Neuronal stem cell (in vitro differentiated cells): ENCODE results near the gene NDST1.

Experiments used
- DNase-seq: peaks from one replicate; pipeline ENCODE4 v3.0.0-alpha.2; 2013; ENCODE audit warnings: low spot score
- H2AFZ ChIP-seq: one replicate; pipeline ENCODE4 v1.6.1; 2013; ENCODE audit warnings: mild to moderate bottlenecking, low read length, inconsistent platforms
- H2AK5ac ChIP-seq: 2 replicates; pipeline ENCODE4 v1.6.1; 2013; ENCODE audit warnings: low read depth, mild to moderate bottlenecking, inconsistent platforms, low read length, moderate library complexity, mixed read lengths
- H2BK120ac ChIP-seq: 2 replicates; pipeline ENCODE4 v1.6.1; 2013; ENCODE audit warnings: low read depth, mild to moderate bottlenecking, inconsistent platforms, low read length, moderate library complexity, mixed read lengths
- H2BK12ac ChIP-seq: one replicate; pipeline ENCODE4 v1.6.1; 2013; ENCODE audit warnings: low read length, inconsistent platforms
- H2BK15ac ChIP-seq: 2 replicates; pipeline ENCODE4 v1.6.1; 2013; ENCODE audit warnings: mild to moderate bottlenecking, low read length, inconsistent platforms, mixed read lengths
- H2BK5ac ChIP-seq: one replicate; pipeline ENCODE4 v1.6.1; 2013; ENCODE audit warnings: inconsistent platforms, mild to moderate bottlenecking, low read length, moderate library complexity
- H3K14ac ChIP-seq: one replicate; pipeline ENCODE4 v1.6.1; 2013; ENCODE audit warnings: low read length, inconsistent platforms
- H3K18ac ChIP-seq: 2 replicates; pipeline ENCODE4 v1.6.1; 2013; ENCODE audit warnings: low read length, inconsistent platforms
- H3K23ac ChIP-seq: 2 replicates; pipeline ENCODE4 v1.6.1; 2013; ENCODE audit warnings: low read depth, mild to moderate bottlenecking, mixed read lengths, low read length, inconsistent platforms; ENCODE audit not compliant: poor library complexity
- H3K27ac ChIP-seq: replicated peaks from 3 replicates; pipeline ENCODE4 v1.5.1; 2013; ENCODE audit warnings: low read length, inconsistent platforms
- H3K27me3 ChIP-seq, 3 experiments: 2 replicates each; pipeline ENCODE4 v1.6.1; 2013; ENCODE audit warnings: low read length in 3 of 3, mild to moderate bottlenecking in 2 of 3, inconsistent platforms in 1 of 3, low read depth in 1 of 3, mixed read lengths in 1 of 3, moderate library complexity in 1 of 3; ENCODE audit not compliant: control insufficient read depth in 3 of 3, insufficient read depth in 3 of 3
- H3K36me3 ChIP-seq, 2 donors: replicated peaks in 1 of 2; 2 replicates each; pipeline ENCODE4 v1.6.1; 2013; ENCODE audit warnings: low read length in 2 of 2; ENCODE audit not compliant: control insufficient read depth in 2 of 2, insufficient read depth in 2 of 2
- H3K4ac ChIP-seq: 2 replicates; pipeline ENCODE4 v1.6.1; 2013; ENCODE audit warnings: inconsistent platforms, mild to moderate bottlenecking, low read length, moderate library complexity
- H3K4me1 ChIP-seq, 2 donors: 1 replicate in 1 of 2; 2 replicates in 1 of 2; pipeline ENCODE4 v1.6.1; 2013; ENCODE audit warnings: low read length in 2 of 2, low read depth in 1 of 2; ENCODE audit not compliant: control insufficient read depth in 2 of 2, insufficient read depth in 1 of 2
- H3K4me2 ChIP-seq: one replicate; pipeline ENCODE4 v1.6.1; 2013; ENCODE audit warnings: mild to moderate bottlenecking, low read length, inconsistent platforms; ENCODE audit not compliant: insufficient read depth, poor library complexity, severe bottlenecking
- H3K4me3 ChIP-seq, 2 donors: 2 replicates each; pipeline ENCODE4 v1.5.1; 2013; ENCODE audit warnings: low read length in 2 of 2, mild to moderate bottlenecking in 2 of 2, inconsistent platforms in 1 of 2, moderate library complexity in 1 of 2
- H3K79me1 ChIP-seq: one replicate; pipeline ENCODE4 v1.6.1; 2013; ENCODE audit warnings: low read depth, mild to moderate bottlenecking, inconsistent platforms, low read length, moderate library complexity
- H3K9ac ChIP-seq: one replicate; pipeline ENCODE4 v1.6.1; 2013; ENCODE audit warnings: mild to moderate bottlenecking, low read depth, low read length, inconsistent platforms; ENCODE audit not compliant: poor library complexity
- H3K9me3 ChIP-seq, 2 donors: replicated peaks in 1 of 2; 2 replicates each; pipeline versions ENCODE3 to v1.6.1; 2013; ENCODE audit warnings: low read length in 2 of 2, mild to moderate bottlenecking in 2 of 2, inconsistent platforms in 1 of 2, low read depth in 1 of 2, mixed read lengths in 1 of 2, moderate library complexity in 1 of 2; ENCODE audit not compliant: control insufficient read depth in 2 of 2, insufficient read depth in 1 of 2
- H4K8ac ChIP-seq: one replicate; pipeline ENCODE4 v1.6.1; 2013; ENCODE audit warnings: low read depth, mild to moderate bottlenecking, inconsistent platforms, low read length, moderate library complexity
- H4K91ac ChIP-seq: one replicate; pipeline ENCODE4 v1.6.1; 2013; ENCODE audit warnings: low read length, low read depth, mild to moderate bottlenecking, inconsistent platforms; ENCODE audit not compliant: poor library complexity
- WGBS, 2 donors: extraction: QIAGEN DNeasy Blood & Tissue Kit; methylation state at CpG; one replicate each; pipeline ENCODE4 v1.1.7; 2013; ENCODE audit warnings: missing lambda C conversion rate in 2 of 2, mixed read lengths in 1 of 2; ENCODE audit not compliant: insufficient read length in 2 of 2, insufficient replicate concordance in 1 of 2; ENCODE audit errors: extremely low coverage in 2 of 2; 5-methylcytosine and 5-hydroxymethylcytosine counted together

Gene NDST1

GRCh38 chr5:150530951-150531588 lies 23.1 kb downstream of the NDST1 start:
- H3K36me3 ChIP-seq = peaks cover 42 to 89% of the 10 kb centered on the region in 2 donors
- H2AK5ac ChIP-seq = no peak overlapping the region
- no peak overlapping the region for H2AFZ ChIP-seq
- H3K14ac ChIP-seq = no peak overlapping the region
- no peak overlapping the region for H3K4me2 ChIP-seq
- WGBS, 2 donors = no CpG with 5 or more reads among the region's 9 CpGs
- no peak overlapping the region for H2BK5ac ChIP-seq
- H3K4me3 ChIP-seq = peak overlapping the region in 1 of 2 donors; percentile 52
- no peak overlapping the region for H2BK12ac ChIP-seq
- no peak for DNase-seq
- no peak overlapping the region for H3K9ac ChIP-seq
- H3K79me1 ChIP-seq = peaks cover 6% of the 10 kb centered on the region
- H2BK120ac ChIP-seq = no peak overlapping the region
- H3K4me1 ChIP-seq = peaks cover 0 to 1% of the 10 kb centered on the region in 2 donors
- H4K8ac ChIP-seq = no peak overlapping the region
- no peak overlapping the region for H4K91ac ChIP-seq
- H3K27ac ChIP-seq = no peak overlapping the region
- H3K18ac ChIP-seq = no peak overlapping the region
- peaks cover 0 to 2% of the 10 kb centered on the region in 2 donors for H3K9me3 ChIP-seq
- no peak overlapping the region for H3K23ac ChIP-seq
- no peak overlapping the region for H3K4ac ChIP-seq
- no peak overlapping the region for H2BK15ac ChIP-seq
- no peaks in the 10 kb centered on the region for H3K27me3 ChIP-seq

DNA sequence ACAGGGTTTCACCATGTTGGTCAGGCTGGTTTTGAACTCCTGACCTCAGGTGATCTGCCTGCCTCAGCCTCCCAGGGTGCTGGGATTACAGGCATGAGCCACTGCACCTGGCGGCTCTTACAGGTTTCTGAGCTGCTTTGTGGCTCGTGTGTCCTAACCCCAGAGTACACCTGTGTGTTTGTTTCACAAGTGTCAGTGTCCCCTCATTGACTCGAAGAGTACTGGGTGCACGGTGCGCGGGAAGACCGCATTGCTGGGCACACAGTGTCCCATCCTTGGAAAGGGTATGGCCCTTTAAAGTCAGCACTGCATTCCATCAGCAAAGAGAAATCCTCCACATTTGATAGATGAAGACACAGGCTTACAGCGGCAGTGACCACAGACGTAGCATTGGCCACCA lies 23.8 kb downstream of the NDST1 start:
- no peak overlapping the region for H3K14ac ChIP-seq
- H2BK120ac ChIP-seq = no peak overlapping the region
- no peaks in the 10 kb centered on the region for H3K27me3 ChIP-seq
- peaks cover 43 to 90% of the 10 kb centered on the region in 2 donors for H3K36me3 ChIP-seq
- peaks cover 6% of the 10 kb centered on the region for H3K79me1 ChIP-seq
- no peak overlapping the region for H2AFZ ChIP-seq
- H3K4me2 ChIP-seq = no peak overlapping the region
- no peak overlapping the region for H2BK15ac ChIP-seq
- H2AK5ac ChIP-seq = no peak overlapping the region
- H3K27ac ChIP-seq = no peak overlapping the region
- H3K9ac ChIP-seq = no peak overlapping the region
- no peak overlapping the region for H3K23ac ChIP-seq
- H3K4me1 ChIP-seq = peaks cover 0 to 1% of the 10 kb centered on the region in 2 donors
- peaks cover 0 to 2% of the 10 kb centered on the region in 2 donors for H3K9me3 ChIP-seq
- no peak overlapping the region for H2BK5ac ChIP-seq
- no peak overlapping the region for H3K4ac ChIP-seq
- no peak overlapping the region for H3K18ac ChIP-seq
- H4K91ac ChIP-seq = no peak overlapping the region
- H3K4me3 ChIP-seq = no peak overlapping the region
- DNase-seq = no peak
- no peak overlapping the region for H4K8ac ChIP-seq
- no CpG with 5 or more reads among the region's 9 CpGs for WGBS, 2 donors
- no peak overlapping the region for H2BK12ac ChIP-seq

DNA sequence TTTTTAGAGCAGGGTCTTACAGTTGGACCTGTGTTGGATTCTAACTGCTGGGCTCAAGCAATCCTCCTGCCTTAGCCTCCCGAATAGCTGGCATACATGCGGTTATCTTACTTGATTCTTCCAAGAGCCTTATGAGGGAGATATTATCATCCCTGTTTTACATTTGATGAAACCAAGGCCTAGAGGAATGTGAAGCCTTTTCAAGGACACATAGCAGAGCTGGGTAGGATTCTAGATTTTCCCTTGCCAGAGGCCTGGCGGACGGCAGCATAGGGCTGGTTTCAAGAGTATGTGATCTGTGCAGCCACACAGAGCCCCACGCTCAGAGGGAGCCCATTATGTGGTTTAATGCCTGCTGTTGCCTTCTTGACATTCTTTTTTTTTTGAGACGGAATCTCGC lies 24.2 kb downstream of the NDST1 start:
- Histone ChIP-seq H4K8ac (no peak overlapping the region), H3K79me1 (peaks cover 6% of the 10 kb centered on the region), H3K23ac (no peak overlapping the region), H4K91ac (no peak overlapping the region), H3K18ac (no peak overlapping the region), H3K14ac (no peak overlapping the region), H3K27me3 (no peaks in the 10 kb centered on the region), H3K27ac (no peak overlapping the region), H3K4ac (no peak overlapping the region), H2AFZ (no peak overlapping the region), H2BK15ac (no peak overlapping the region), H3K4me2 (no peak overlapping the region), H3K9me3 (peaks cover 0 to 2% of the 10 kb centered on the region in 2 donors), H3K4me1 (peaks cover 0 to 1% of the 10 kb centered on the region in 2 donors), H2BK5ac (no peak overlapping the region), H2BK120ac (no peak overlapping the region), H2BK12ac (no peak overlapping the region), H2AK5ac (no peak overlapping the region), H3K36me3 (peaks cover 41 to 88% of the 10 kb centered on the region in 2 donors), H3K4me3 (no peak overlapping the region), H3K9ac (no peak overlapping the region)
- no CpG with 5 or more reads among the region's 7 CpGs for WGBS, 2 donors
- no peak for DNase-seq

GRCh38 chr5:150532996-150533395 lies 25.1 kb downstream of the NDST1 start:
- Histone ChIP-seq H3K18ac (peak overlapping the region; percentile 71), H2BK12ac (no peak overlapping the region), H2BK5ac (no peak overlapping the region), H2BK120ac (no peak overlapping the region), H3K9ac (no peak overlapping the region), H3K79me1 (peaks cover 4% of the 10 kb centered on the region), H3K9me3 (peaks cover 0 to 2% of the 10 kb centered on the region in 2 donors), H2BK15ac (no peak overlapping the region), H3K23ac (no peak overlapping the region), H2AFZ (no peak overlapping the region), H2AK5ac (no peak overlapping the region), H3K4me2 (no peak overlapping the region), H4K91ac (no peak overlapping the region), H3K4ac (no peak overlapping the region), H3K14ac (no peak overlapping the region), H3K27ac (no peak overlapping the region), H4K8ac (no peak overlapping the region), H3K27me3 (no peaks in the 10 kb centered on the region), H3K36me3 (peaks cover 37 to 88% of the 10 kb centered on the region in 2 donors), H3K4me3 (no peak overlapping the region), H3K4me1 (peaks cover 0 to 1% of the 10 kb centered on the region in 2 donors)
- WGBS, 2 donors = no CpG with 5 or more reads among the region's 5 CpGs
- DNase-seq = no peak
